IgD-negative memory B cell (primary cell): ENCODE results near the gene IFT81. TPM values are rescaled to one million over a fixed set of nuclear protein-coding genes. Genes with fewer than 3 reads are reported as not detected.

ENCODE experiments used
- H3K27ac Mint-ChIP-seq, 3 donors: one replicate each; pipeline ENCODE4 v1.8.0; 2020 to 2022; ENCODE audit warnings: mild to moderate bottlenecking in 3 of 3, mixed read lengths in 3 of 3, moderate library complexity in 1 of 3
- H3K27me3 Mint-ChIP-seq: one replicate; pipeline ENCODE4 v1.8.0; 2021; ENCODE audit warnings: mixed read lengths
- H3K36me3 Mint-ChIP-seq: one replicate; pipeline ENCODE4 v1.8.0; 2020; ENCODE audit warnings: mild to moderate bottlenecking, mixed read lengths
- H3K4me1 Mint-ChIP-seq, 3 donors: one replicate each; pipeline ENCODE4 v1.8.0; 2020 to 2022; ENCODE audit warnings: mixed read lengths in 3 of 3, mild to moderate bottlenecking in 1 of 3
- H3K4me3 Mint-ChIP-seq, 4 donors: one replicate each; pipeline ENCODE4 v1.8.0; 2020 to 2022; ENCODE audit warnings: mild to moderate bottlenecking in 4 of 4, mixed read lengths in 4 of 4, moderate library complexity in 3 of 4
- H3K9me3 Mint-ChIP-seq, 3 donors: one replicate each; pipeline ENCODE4 v1.8.0; 2020 to 2021; ENCODE audit warnings: mixed read lengths in 3 of 3, mild to moderate bottlenecking in 1 of 3
- polyA plus RNA-seq: library from polyadenylated mRNA; unstranded; fragments of 300-500 nt; fragmentation: Illumina TruSeq; gene quantifications from one replicate; pipeline ENCODE4 v1.2.3, GENCODE V29; 2021

The IFT81 gene
- polyA plus RNA-seq, 1 donor from 2014 or later = 1.5 TPM

DNA sequence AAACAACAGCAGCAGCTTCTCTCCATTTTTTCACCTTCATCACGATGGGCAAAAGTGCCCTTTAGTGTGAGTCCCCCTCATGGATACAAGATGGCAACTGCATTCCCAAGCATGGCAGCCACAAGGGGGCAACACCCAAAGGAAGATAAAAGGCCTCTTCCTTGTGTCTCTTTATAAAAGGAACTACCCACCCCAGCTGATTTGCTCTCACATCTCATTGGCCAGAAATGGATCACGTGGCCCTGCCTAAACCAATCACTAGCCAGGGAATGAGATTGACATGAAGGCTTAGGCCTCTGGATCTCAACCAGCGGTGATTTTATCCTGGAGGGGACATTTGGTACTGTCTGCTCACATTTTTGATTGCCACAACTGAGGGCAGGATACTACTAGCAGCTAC is 21.9 kb upstream of the IFT81 start:
- H3K36me3 Mint-ChIP-seq = no peaks in the 10 kb centered on the region
- no peak overlapping the region for H3K27ac Mint-ChIP-seq
- peak overlapping the region in 2 of 4 donors; percentile 15 to 17 for H3K4me3 Mint-ChIP-seq

DNA sequence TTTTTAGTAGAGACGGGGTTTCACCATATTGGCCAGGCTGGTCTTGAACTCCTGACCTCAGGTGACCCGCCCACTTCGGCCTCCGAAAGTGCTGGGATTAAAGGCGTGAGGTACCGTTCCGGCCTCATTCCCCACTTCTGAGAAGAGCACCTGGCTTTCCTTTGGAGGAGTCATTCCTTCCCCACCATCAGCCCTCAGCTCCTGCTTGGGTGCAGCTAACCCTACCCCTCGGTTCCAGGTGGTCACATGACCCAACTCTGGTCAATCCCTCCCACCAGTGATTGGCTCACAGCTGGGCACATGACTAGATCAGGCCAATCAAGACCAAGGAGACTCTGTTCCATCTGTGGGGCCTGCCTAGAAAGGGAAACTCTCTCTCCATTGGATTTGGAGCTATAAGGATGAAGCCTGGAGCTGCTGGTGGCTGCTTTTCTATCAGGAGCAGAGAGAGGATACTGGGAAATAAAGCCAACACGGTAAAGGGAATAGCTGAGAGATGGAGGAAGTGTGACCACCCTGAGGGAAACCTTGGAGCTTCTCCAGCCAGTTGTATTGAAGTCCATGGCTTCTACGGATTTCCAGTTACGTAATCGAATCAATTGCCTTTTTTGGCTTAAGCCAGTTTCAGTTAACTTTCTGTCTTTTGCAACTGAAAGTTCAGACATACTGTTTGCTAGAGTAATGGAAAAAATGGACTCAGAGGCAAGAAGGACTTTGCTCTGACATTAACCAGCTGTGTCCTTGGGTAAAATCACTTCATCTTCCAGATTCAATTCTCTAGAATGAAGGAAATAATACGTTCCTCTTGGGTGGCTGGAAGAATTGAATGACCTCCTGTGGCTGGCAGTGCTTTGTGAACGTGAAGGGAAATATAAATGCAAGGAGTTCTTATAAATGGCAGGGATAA is 19.7 kb upstream of the IFT81 start:
- H3K27me3 Mint-ChIP-seq = no peaks in the 10 kb centered on the region
- no peak overlapping the region for H3K27ac Mint-ChIP-seq
- H3K9me3 Mint-ChIP-seq = no peaks in the 10 kb centered on the region
- no peak overlapping the region for H3K4me3 Mint-ChIP-seq
- H3K36me3 Mint-ChIP-seq = peaks cover 1% of the 10 kb centered on the region
- H3K4me1 Mint-ChIP-seq = peaks cover 15 to 19% (median 16%) of the 10 kb centered on the region in 3 donors

More for the DNA sequence above, 21.9 kb upstream of the IFT81 start:
- Mint-ChIP-seq H3K9me3 (no peaks in the 10 kb centered on the region), H3K27me3 (no peaks in the 10 kb centered on the region), H3K4me1 (peaks cover 15 to 16% (median 16%) of the 10 kb centered on the region in 3 donors)

DNA sequence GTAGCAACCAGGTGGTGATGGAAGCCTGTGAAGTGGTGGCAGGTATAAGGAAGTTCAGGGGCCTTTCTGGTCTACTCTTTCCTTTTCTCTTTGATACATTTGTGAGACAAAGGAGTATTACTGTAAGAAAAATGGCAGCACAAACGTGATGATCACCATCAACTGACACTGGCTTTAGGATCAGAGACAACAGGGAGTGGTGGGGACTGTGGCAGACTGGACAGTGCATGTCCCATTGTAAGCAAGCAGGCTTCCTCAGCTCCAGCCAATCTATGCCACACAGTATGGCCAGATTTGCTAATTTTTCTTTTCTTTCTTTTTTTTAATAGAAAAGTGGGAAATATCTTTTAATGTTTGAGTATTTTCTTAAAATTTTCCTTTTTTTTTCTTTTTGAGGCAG is 19.0 kb upstream of the IFT81 start:
- Mint-ChIP-seq H3K4me1 (peaks cover 13 to 18% (median 14%) of the 10 kb centered on the region in 3 donors), H3K27ac (no peak overlapping the region), H3K9me3 (no peaks in the 10 kb centered on the region), H3K36me3 (peaks cover 1% of the 10 kb centered on the region), H3K27me3 (no peaks in the 10 kb centered on the region), H3K4me3 (no peak overlapping the region)

DNA sequence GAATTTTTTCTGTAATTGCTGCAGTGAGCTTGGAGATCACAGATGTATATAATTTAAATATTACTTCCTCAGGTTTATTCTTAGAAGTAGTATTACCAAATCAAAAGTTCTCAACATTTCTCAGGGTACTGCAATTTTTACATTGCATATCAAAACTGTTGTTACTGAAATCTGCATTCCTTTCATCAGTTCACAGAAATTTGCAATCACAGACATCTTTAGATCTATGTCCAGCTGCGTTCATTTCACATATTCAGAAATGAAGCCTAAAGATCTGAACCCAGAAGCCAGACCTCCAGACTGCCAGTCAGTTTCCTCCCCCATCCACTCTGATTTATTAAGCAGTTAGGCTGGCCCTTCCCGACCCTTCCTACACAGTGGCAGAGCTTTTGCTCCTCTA is 18.2 kb upstream of the IFT81 start:
- H3K27ac Mint-ChIP-seq = no peak overlapping the region
- H3K27me3 Mint-ChIP-seq = no peaks in the 10 kb centered on the region

DNA sequence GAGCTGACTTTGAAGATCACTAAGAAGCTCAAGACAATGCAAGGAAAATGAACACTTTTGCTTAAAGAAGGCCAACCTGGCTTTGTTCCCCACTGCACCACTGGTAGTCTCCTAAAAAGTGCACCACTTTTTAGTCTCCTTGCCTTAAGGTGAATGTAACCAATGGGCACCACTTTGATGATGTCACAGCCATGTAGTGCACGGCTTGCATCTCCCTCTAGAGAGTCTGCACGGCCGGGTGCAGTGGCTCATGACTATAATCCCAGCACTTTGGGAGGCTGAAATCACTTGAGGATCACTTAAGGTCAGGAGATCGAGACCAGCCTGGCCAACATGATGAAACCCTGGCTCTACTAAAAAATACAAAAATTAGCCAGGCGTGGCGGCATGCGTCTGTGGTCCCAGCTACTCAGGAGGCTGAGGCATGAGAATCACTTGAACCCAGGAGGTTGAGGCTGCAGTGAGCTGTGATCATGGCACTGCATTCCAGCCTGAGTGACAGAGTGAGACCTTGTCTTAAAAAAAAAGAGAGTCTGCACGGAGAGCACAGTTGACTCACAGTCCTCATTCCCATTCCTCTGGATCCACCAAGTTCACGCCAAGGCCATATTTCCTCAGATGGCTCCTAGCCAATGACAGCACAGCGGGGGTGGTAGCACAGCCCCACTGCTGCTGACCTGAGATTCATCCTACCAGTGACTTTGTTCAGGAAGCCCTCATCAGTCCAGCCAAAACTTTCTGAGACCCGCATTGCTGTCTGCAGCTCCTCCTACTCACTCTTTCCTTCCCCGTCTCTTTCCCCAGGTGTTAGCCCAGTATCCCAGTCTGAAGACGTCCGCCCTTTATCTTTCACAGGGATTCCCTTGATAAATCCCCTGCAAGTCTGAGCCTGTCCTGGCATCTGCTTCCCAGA is 16.5 kb upstream of the IFT81 start:
- Mint-ChIP-seq H3K27me3 (no peaks in the 10 kb centered on the region), H3K27ac (peak overlapping the region in 1 of 3 donors; percentile 23), H3K9me3 (no peaks in the 10 kb centered on the region), H3K4me3 (no peak overlapping the region), H3K4me1 (peaks cover 0 to 3% (median 0%) of the 10 kb centered on the region in 3 donors), H3K36me3 (peaks cover 1% of the 10 kb centered on the region)

More for the DNA sequence above, 18.2 kb upstream of the IFT81 start:
- peaks cover 8 to 9% (median 9%) of the 10 kb centered on the region in 3 donors for H3K4me1 Mint-ChIP-seq
- no peak overlapping the region for H3K4me3 Mint-ChIP-seq
- H3K9me3 Mint-ChIP-seq = no peaks in the 10 kb centered on the region
- H3K36me3 Mint-ChIP-seq = peaks cover 1% of the 10 kb centered on the region

DNA sequence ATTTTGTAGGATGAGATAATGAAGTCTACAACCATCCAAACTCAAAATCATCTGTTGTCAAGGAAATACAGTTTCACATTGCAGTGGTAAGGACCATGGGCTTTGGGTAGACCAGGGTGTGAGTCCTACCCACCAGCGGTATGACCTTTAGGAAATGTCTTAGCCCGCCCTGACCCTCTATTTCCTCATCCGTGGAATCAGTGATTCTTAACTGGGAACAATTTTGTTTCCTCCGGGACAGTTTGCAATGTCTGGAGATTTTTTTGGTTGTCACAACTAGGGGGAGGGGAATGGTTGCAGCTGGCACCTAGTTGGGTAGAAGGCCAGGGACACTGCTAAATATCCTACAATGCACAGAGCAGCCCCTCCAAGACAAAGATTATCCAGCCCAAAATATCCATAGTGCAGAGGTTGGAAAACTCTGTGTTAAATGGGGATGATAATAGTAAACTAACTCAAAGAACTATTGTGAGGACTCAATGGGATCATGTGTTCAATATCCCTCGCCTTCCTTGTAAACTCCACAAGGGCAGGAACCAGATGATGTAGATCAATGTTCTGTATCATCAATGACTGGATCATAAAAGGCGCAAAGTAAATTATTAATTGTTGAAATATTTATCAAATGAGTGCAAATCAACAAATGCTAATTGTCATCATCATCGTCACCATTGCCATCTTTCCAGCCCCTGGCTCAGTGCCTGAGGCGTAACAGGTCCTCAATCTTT is 15.7 kb upstream of the IFT81 start:
- Mint-ChIP-seq H3K27ac (no peak overlapping the region), H3K36me3 (peaks cover 1% of the 10 kb centered on the region), H3K9me3 (no peaks in the 10 kb centered on the region), H3K4me3 (no peak overlapping the region), H3K4me1 (peaks cover 0 to 6% (median 0%) of the 10 kb centered on the region in 3 donors), H3K27me3 (no peaks in the 10 kb centered on the region)

DNA sequence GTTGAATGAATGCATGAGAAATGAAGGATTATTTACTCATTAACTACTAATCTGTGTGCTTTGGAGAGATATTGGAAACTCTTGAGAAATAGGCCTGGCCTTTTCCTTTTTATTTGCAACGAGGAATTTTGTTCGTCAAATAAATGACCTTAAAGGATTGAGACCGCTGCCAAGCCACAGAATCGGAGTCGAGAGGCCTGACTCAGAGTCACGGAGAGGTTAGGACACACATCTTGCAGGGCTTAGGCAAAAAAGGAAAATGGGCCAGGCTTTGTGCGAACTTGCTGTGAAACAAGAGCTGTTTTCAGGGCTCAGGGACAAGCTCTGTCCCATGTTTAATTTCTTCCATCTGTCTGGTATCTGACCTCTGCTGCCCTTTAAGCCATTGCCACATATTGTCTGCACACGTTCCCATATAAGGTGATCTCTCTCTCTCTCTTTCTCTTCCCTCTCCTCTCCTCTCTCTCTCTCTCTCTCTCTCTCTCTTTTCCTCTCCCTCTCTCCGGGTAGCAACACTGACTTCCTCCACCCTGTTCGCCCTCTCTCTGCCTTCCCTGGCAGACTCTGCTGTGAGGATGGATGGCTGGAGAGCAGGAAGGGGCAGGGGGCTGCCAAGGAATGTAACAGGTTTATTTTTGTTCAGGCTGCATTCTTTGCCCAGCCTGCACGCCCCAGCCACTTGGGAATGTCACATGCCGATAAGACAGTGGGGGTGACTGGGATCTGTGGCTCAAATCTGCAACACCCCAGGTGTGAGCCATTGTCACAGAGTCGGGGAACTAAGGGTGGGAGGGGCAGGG is 14.9 kb upstream of the IFT81 start:
- H3K9me3 Mint-ChIP-seq = no peaks in the 10 kb centered on the region
- peaks cover 1% of the 10 kb centered on the region for H3K36me3 Mint-ChIP-seq
- no peak overlapping the region for H3K4me3 Mint-ChIP-seq
- peak overlapping the region in 1 of 3 donors; percentile 75 for H3K27ac Mint-ChIP-seq
- peaks cover 0 to 10% (median 5%) of the 10 kb centered on the region in 3 donors for H3K4me1 Mint-ChIP-seq
- no peaks in the 10 kb centered on the region for H3K27me3 Mint-ChIP-seq

DNA sequence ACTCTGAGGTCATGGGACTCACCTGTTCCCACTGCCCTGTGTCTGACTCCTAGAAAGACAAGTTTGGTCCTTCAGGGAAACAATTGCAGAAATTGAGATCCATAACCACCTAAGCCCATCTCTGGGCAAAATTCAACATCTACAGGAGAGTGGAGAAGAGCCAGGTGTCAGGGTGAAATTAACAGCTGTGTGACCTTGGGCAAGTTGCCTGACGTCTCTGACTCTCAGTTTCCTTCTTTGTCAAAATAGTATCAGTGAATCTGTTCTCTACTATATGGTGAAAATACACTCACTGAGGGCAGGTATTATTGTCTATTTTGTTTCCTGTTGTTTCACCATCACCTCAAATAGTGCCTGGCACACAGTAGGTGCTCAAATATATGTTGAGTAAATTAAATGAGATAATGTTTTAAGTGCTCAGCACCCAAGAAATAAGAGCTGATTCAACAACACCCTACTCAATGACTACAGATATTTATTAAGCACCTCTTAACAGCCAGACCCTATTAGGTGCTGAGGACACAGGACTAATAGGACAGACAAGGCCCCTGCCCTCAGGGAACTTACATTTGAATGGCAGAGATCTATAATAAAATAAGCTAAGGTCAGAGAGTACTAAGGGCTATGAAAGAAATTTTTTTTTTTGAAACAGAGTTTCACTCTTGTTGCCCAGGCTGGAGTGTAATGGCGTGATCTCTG is 14.2 kb upstream of the IFT81 start:
- Mint-ChIP-seq H3K27ac (peak overlapping the region in 1 of 3 donors; percentile 31), H3K27me3 (no peaks in the 10 kb centered on the region), H3K4me1 (peaks cover 0 to 10% (median 5%) of the 10 kb centered on the region in 3 donors), H3K9me3 (no peaks in the 10 kb centered on the region), H3K4me3 (peak overlapping the region in 1 of 4 donors; percentile 70), H3K36me3 (peaks cover 1% of the 10 kb centered on the region)

DNA sequence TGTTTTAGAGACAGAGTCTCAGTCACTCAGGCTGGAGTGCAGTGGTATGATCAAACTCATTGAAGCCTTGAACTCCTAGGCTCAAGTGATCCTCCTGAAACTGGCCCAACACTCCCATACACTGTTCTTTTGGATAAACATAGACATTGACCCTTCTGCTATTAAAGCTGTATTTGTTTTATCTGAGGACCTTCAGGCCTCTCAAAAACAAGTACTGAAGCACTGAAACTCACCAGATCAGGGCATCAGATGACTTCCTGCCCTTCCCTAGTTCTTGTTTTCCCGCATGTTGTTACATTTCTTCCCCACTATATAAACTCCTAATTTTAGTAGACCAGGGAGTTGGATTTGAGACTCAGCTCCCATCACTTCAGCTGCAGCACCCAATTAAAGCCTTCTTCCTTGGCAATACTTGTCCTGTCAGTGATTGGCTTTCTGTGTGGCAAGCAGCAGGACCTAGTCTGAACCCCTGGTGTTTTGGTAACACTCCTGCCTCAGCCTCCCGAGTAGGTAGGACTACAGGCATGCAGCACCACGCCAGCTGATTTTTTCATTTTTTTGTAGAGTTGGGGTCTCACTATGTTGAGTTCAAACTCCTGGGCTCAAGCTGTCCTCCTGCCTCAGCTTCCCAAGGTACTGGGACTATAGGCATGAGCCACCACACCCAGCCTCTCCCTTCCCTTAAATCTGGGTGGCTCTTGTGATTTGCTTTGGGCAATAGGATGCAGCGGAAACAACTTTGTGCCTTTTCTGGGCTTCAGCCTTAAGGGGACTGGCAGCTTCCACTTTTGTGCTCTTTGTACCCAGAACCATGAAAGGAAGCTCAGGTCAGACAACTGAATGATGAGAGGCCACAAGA is 12.5 kb upstream of the IFT81 start:
- H3K27me3 Mint-ChIP-seq = no peaks in the 10 kb centered on the region
- peaks cover 0 to 10% (median 5%) of the 10 kb centered on the region in 3 donors for H3K4me1 Mint-ChIP-seq
- H3K36me3 Mint-ChIP-seq = peaks cover 3% of the 10 kb centered on the region
- H3K4me3 Mint-ChIP-seq = no peak overlapping the region
- no peak overlapping the region for H3K27ac Mint-ChIP-seq
- no peaks in the 10 kb centered on the region for H3K9me3 Mint-ChIP-seq

DNA sequence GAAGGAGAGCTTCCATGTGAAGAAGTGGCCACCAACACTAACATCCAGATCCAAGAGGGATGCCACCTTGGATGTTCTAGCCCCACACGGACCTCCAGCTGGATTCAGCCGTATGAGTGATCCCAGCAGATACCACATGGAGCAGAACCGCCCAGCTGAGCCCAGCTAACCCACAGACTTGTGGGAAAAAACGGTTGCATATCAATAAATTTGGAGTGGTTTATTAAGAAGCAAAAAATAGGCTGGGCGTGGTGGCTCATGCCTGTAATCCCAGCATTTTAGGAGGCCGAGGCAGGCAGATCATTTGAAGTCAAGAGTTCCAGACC is 11.9 kb upstream of the IFT81 start:
- Mint-ChIP-seq H3K27ac (no peak overlapping the region), H3K9me3 (no peaks in the 10 kb centered on the region), H3K27me3 (no peaks in the 10 kb centered on the region), H3K4me3 (no peak overlapping the region), H3K36me3 (peaks cover 3% of the 10 kb centered on the region), H3K4me1 (peaks cover 0 to 10% (median 5%) of the 10 kb centered on the region in 3 donors)

DNA sequence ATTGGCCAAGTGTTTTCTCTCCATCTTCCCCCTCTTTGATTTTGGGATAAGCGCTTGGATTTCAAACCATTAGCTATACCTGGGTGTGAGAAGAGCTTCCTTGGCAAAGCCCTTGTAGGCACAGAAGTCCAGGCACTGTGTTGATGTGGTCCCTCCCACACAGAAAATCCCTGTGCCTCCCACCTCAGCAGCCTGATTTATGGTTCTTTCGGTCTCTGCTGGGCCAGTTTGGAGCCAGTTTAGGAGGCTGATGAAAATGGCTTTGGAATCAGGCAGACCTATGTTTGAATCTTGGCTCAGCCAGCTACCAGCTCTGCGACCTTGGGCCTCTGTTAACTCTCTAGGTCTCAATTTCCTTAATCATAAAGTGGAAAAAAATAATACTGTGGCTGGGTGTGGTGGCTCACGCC is 9.6 kb upstream of the IFT81 start:
- Mint-ChIP-seq H3K9me3 (no peaks in the 10 kb centered on the region), H3K4me3 (no peak overlapping the region), H3K27ac (no peak overlapping the region), H3K36me3 (peaks cover 1% of the 10 kb centered on the region), H3K4me1 (peaks cover 0 to 6% (median 5%) of the 10 kb centered on the region in 3 donors), H3K27me3 (no peaks in the 10 kb centered on the region)

DNA sequence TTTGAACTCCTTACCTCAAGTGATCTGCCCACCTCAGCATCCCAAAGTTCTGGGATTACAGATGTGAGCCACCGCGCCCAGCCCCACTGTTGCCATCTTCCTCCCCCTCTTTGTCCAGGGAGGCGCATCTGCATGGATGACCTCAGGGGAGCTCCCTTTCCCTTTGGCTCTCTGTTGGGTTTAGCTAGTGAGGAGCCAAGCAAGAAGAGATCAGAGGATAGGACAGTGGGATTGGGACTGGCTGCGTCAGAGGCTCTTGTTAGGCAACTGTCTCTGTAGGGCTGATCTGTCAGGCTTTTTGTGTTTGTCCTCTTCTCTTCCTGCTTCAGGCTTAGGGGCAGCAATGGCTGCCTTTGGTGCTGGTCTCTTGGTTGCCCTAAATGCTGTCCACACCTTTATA is 8.5 kb upstream of the IFT81 start:
- Mint-ChIP-seq H3K4me3 (no peak overlapping the region), H3K4me1 (peaks cover 0 to 6% (median 5%) of the 10 kb centered on the region in 3 donors), H3K36me3 (peaks cover 3% of the 10 kb centered on the region), H3K27ac (no peak overlapping the region), H3K27me3 (peaks cover 1% of the 10 kb centered on the region), H3K9me3 (no peaks in the 10 kb centered on the region)

DNA sequence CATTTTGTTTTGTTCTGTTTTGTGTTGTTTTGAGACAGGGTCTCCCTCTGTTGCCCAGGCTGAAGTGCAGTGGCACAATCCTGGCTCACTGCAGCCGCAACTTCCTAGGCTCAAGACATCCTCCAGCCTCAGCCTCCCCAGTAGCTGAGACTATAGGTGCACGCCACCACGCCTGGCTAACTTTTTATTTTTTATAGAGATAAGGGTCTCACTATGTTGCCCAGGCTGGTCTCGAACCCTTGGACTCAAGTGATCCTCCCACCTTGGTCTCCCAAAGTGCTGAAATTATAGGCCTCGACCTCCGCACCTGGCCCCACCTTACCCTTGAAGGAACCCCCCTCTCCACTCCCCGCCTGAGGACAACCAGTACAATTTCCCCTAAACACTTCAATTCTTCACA is 7.5 kb upstream of the IFT81 start:
- H3K4me1 Mint-ChIP-seq = peaks cover 0 to 6% (median 5%) of the 10 kb centered on the region in 3 donors
- peak overlapping the region in 1 of 3 donors; percentile 62 for H3K27ac Mint-ChIP-seq
- H3K4me3 Mint-ChIP-seq = no peak overlapping the region
- peaks cover 4% of the 10 kb centered on the region for H3K27me3 Mint-ChIP-seq
- peaks cover 3% of the 10 kb centered on the region for H3K36me3 Mint-ChIP-seq
- no peaks in the 10 kb centered on the region for H3K9me3 Mint-ChIP-seq
